OCI-LY3 (cell line): ENCODE measurements around the gene EML1.

Experiments used
- H2AFZ ChIP-seq: fragments of 200-600, 300-600 bp; shearing (Covaris generic); 2 replicates; pipeline ENCODE4 v1.6.0; 2014; ENCODE audit warnings: antibody characterized with exemption, low read depth, low read length
- H3K27ac ChIP-seq: fragments of 200-600, 300-600 bp; sonication (generic); 2 replicates; pipeline ENCODE4 v1.5.1; 2014; ENCODE audit warnings: mild to moderate bottlenecking, low read length, moderate library complexity, mixed read lengths
- H3K27me3 ChIP-seq: fragments of 200-600, 300-600 bp; sonication (generic); 2 replicates; pipeline ENCODE4 v1.6.1; 2014; ENCODE audit warnings: low read depth, low read length, mixed read lengths
- H3K36me3 ChIP-seq: fragments of 200-600, 300-600 bp; sonication (generic); replicated peaks from 2 replicates; pipeline ENCODE3; 2014; ENCODE audit warnings: low read depth, low read length, mixed read lengths
- H3K4me1 ChIP-seq: fragments of 300-600, 200-600 bp; sonication (generic); 2 replicates; pipeline ENCODE4 v1.6.1; 2014; ENCODE audit warnings: low read length, mixed read lengths
- H3K4me2 ChIP-seq: fragments of 200-600, 300-600 bp; sonication (generic); 2 replicates; pipeline ENCODE4 v1.6.1; 2014; ENCODE audit warnings: low read length, mixed read lengths
- H3K4me3 ChIP-seq: fragments of 300-600, 200-600 bp; sonication (generic); 2 replicates; pipeline ENCODE4 v1.5.1; 2014; ENCODE audit warnings: antibody characterized with exemption, mild to moderate bottlenecking, low read length, moderate library complexity
- H3K79me2 ChIP-seq: fragments of 300-600, 200-600 bp; shearing (Covaris generic); 2 replicates; pipeline ENCODE4 v1.6.1; 2014; ENCODE audit warnings: mild to moderate bottlenecking, low read length, mixed read lengths
- H3K9ac ChIP-seq: fragments of 300-600, 200-600 bp; shearing (Covaris generic); 2 replicates; pipeline ENCODE4 v1.6.0; 2014; ENCODE audit warnings: mild to moderate bottlenecking, low read length, moderate library complexity
- H3K9me3 ChIP-seq: fragments of 200-600, 300-600 bp; shearing (Covaris generic); 2 replicates; pipeline ENCODE4 v1.6.1; 2014; ENCODE audit warnings: low read length, mixed read lengths; ENCODE audit not compliant: insufficient read depth
- H4K20me1 ChIP-seq: fragments of 200-600, 300-600 bp; sonication (generic); 2 replicates; pipeline ENCODE4 v1.6.1; 2016; ENCODE audit warnings: low read length, mixed read lengths; ENCODE audit not compliant: insufficient read depth
- CTCF ChIP-seq: fragments of 200-600, 300-600 bp; sonication (generic); IDR thresholded peaks from 2 replicates; pipeline ENCODE4 v1.5.1; 2014; ENCODE audit warnings: antibody characterized with exemption, low read length, low read depth
- EZH2phosphoT487 ChIP-seq: fragments of 200-600 bp; shearing (Covaris generic); IDR thresholded peaks from 2 replicates; pipeline ENCODE4 v1.6.1; 2018; ENCODE audit warnings: antibody characterized with exemption, mixed run types, low read depth

The EML1 gene

GRCh38 chr14:99902925-99903324, 109.7 kb downstream of the EML1 start:
- no peaks in the 10 kb centered on the region for H3K79me2 ChIP-seq
- TF ChIP-seq CTCF (no peak), EZH2phosphoT487 (no peak)
- no peak overlapping the region for H3K27ac ChIP-seq
- no peak overlapping the region for H3K4me3 ChIP-seq
- peaks cover 8% of the 10 kb centered on the region for H3K9me3 ChIP-seq
- H4K20me1 ChIP-seq = no peaks in the 10 kb centered on the region
- H3K36me3 ChIP-seq = peaks cover 52% of the 10 kb centered on the region
- no peak overlapping the region for H2AFZ ChIP-seq
- no peak overlapping the region for H3K9ac ChIP-seq
- no peaks in the 10 kb centered on the region for H3K4me1 ChIP-seq
- H3K4me2 ChIP-seq = no peak overlapping the region
- H3K27me3 ChIP-seq = no peaks in the 10 kb centered on the region

GRCh38 chr14:99904506-99904905, 111.3 kb downstream of the EML1 start:
- no peak overlapping the region for H3K9ac ChIP-seq
- H2AFZ ChIP-seq = no peak overlapping the region
- H3K27me3 ChIP-seq = no peaks in the 10 kb centered on the region
- TF ChIP-seq CTCF (no peak), EZH2phosphoT487 (no peak)
- no peaks in the 10 kb centered on the region for H3K79me2 ChIP-seq
- no peak overlapping the region for H3K27ac ChIP-seq
- 0 out of 2 replicates have a peak, but pooled peaks cover 3% of the 10 kb centered on the region for H4K20me1 ChIP-seq
- no peak overlapping the region for H3K4me3 ChIP-seq
- peaks cover 56% of the 10 kb centered on the region for H3K36me3 ChIP-seq
- no peaks in the 10 kb centered on the region for H3K4me1 ChIP-seq
- H3K9me3 ChIP-seq = peaks cover 8% of the 10 kb centered on the region
- no peak overlapping the region for H3K4me2 ChIP-seq

- no peak overlapping the region for H3K9ac ChIP-seq
- no peaks in the 10 kb centered on the region for H3K27me3 ChIP-seq
- no peak for TF ChIP-seq CTCF
- TF ChIP-seq EZH2phosphoT487 = no peak
- peaks cover 8% of the 10 kb centered on the region for H3K9me3 ChIP-seq
- no peak overlapping the region for H2AFZ ChIP-seq
- H3K36me3 ChIP-seq = peaks cover 58% of the 10 kb centered on the region
- no peak overlapping the region for H3K27ac ChIP-seq
- no peaks in the 10 kb centered on the region for H3K4me1 ChIP-seq
- no peak overlapping the region for H3K4me2 ChIP-seq
- H3K4me3 ChIP-seq = no peak overlapping the region
- no peaks in the 10 kb centered on the region for H3K79me2 ChIP-seq
- H4K20me1 ChIP-seq = 0 out of 2 replicates have a peak, but pooled peaks cover 3% of the 10 kb centered on the region
These were observed 111.9 kb downstream of the EML1 start for GRCh38 chr14:99905121-99905520.

GRCh38 chr14:99907761-99908652, 114.8 kb downstream of the EML1 start:
- H2AFZ ChIP-seq = no peak overlapping the region
- H3K9me3 ChIP-seq = peaks cover 1% of the 10 kb centered on the region; the same call in 1 of the 2 replicates
- H3K4me3 ChIP-seq = no peak overlapping the region
- H3K9ac ChIP-seq = no peak overlapping the region
- no peaks in the 10 kb centered on the region for H3K79me2 ChIP-seq
- H3K36me3 ChIP-seq = peaks cover 48% of the 10 kb centered on the region
- TF ChIP-seq EZH2phosphoT487 = no peak
- no peak for TF ChIP-seq CTCF
- 0 out of 2 replicates have a peak, but pooled peaks cover 3% of the 10 kb centered on the region for H4K20me1 ChIP-seq
- no peaks in the 10 kb centered on the region for H3K27me3 ChIP-seq
- no peak overlapping the region for H3K27ac ChIP-seq
- H3K4me2 ChIP-seq = no peak overlapping the region
- H3K4me1 ChIP-seq = no peaks in the 10 kb centered on the region
